Putamen (tissue), 1 donor: ENCODE data around the gene HS2ST1.
A peak's percentile ranks its signal among the peaks of the same experiment; 100 is the strongest.

Source experiments
- DNase-seq: peaks from one replicate; pipeline ENCODE4 v3.0.0-alpha.2; 2016; ENCODE audit warnings: low spot score

Gene HS2ST1

DNA sequence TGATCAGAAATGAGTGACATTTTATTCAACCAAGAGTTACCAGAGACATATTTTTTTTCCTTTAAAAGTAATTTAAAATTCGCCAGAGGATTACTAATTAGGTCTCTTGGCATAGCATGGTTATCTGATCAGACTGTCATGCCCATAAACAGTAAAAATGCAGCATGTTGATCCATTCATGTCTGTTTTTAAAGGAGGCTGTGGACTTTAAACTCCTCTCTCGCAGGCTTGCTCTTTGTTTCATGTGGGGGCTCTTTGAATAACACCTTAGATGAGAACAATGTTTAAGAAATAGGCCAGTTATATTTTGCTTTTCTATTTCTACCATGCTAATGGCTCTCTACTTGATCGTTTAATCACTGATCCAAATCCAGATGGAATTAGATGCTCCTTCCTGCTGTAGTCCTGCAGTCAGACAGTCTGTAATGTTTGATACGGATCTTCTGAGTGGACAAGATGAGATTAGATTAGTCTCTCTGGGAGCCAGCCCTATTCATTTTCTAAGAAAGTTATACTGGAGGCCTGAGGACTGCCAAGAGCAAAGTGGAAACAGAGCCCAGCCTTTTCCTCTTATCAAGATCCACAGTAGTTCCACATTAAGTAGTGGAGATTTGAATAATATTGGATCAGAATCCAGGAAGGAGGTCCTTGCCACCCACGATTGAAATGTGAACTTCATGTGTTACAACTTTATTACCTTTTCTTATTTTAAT lies 197.4 kb downstream of the HS2ST1 start:
- no peak for DNase-seq

- DNase-seq: no peak
These were observed 198.9 kb downstream of the HS2ST1 start for GRCh38 chr1:87113313-87113712.

- DNase-seq: no peak
These were observed 201.0 kb downstream of the HS2ST1 start for GRCh38 chr1:87115317-87115890.

- no peak for DNase-seq
These were observed 201.5 kb downstream of the HS2ST1 start for GRCh38 chr1:87115891-87116290.

DNA sequence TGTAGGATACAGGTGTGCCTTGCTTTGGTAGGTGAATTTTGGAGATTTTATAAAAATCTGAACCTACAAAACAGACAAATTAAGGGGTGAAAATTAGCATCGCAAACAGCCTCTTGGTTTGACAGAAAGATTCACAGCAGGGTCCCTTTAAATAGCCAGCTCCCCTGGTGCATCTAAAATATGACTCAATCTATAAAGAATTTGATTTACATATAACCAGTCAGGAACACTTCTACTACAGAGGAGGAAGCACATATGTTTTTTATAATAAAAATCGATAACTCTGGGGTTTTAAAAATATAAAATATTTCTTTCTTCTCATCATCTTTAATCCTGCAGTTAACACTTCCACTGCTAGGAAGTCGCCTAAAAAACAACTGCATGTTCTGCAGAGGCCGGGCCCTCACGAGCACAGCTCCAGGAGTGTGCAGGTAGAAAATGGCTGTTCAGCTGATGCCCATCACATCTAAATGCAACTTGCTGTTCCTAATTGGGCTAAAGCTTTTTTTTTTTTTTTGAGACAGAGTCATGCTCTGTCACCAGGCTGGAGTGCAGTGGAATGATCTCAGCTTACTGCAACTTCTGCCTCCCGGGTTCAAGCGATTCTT lies 203.4 kb downstream of the HS2ST1 start:
- DNase-seq: no peak

- DNase-seq: no peak
These were observed 205.2 kb downstream of the HS2ST1 start for GRCh38 chr1:87119541-87120140.

- no peak for DNase-seq
These were observed 206.3 kb downstream of the HS2ST1 start for GRCh38 chr1:87120779-87121178.

DNA sequence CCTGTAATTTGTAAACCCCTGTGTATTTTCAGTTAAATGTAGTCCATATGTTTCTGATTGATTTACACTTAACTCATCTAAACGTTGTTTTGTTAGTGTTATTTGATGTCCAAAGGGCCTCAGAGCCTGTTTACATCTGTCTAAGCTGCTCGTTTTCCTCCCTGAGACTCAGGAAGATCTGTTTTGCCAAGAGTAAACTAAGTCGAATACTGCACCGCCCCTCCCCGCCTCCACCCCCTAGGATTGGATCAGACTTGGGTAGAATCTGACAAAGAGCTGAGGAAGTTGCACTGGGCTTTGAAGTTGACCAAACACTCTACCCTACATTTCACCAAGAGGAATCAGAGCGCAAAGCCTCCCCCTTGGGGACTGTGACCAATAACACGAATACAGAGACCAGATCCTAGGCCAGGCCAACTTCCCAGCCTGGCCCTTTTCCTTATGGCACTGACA lies 207.3 kb downstream of the HS2ST1 start:
- no peak for DNase-seq

DNA sequence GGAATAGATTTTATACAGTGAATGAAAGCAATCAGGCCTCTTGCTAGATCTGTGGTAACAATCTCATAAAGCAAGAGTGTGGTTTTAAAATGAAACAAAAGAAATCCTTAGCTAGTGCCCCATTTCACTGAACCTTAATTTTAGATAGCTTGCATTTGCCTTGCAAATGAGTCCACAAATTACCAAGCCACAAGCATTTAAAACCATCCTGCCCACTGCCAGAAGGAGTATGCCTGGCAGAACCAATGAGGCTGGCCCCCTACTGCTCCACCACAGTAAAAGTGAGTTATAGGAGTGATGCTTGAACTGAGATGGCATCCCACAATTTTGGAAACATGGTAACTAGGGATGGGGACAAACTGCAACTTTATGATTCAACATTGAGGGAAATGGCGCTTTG lies 207.8 kb downstream of the HS2ST1 start:
- no peak for DNase-seq

- DNase-seq: no peak
These were observed 209.2 kb downstream of the HS2ST1 start for GRCh38 chr1:87123610-87124009.

DNA sequence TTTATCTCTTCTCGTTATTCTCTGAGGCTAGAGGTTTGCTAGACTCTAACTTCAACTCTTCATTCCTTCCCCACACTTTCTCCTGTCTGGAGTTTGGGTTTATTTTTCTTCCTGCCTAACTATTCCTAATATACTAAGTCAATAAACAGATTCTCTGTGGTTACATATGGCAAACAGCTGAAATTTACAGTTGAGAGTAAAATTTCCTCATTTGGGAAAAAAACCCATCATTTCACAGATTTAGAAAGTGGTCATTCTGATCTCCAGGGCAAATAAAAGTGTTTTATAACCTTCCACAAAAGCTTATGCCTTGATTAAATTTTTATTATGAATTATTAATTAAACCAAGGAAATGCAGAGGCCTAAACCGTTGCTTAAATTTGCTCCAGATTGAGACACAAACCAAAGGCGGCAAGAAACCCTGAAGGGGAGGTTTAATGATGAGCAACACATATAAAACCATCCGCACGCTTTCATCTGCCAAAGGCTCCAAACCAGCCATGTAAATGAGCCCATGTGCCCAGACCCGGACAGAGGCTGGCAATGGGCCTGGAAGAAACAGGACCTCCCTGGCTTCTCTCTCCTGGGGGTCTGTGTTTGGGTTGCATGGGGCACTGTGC lies 212.6 kb downstream of the HS2ST1 start:
- DNase-seq: no peak

DNA sequence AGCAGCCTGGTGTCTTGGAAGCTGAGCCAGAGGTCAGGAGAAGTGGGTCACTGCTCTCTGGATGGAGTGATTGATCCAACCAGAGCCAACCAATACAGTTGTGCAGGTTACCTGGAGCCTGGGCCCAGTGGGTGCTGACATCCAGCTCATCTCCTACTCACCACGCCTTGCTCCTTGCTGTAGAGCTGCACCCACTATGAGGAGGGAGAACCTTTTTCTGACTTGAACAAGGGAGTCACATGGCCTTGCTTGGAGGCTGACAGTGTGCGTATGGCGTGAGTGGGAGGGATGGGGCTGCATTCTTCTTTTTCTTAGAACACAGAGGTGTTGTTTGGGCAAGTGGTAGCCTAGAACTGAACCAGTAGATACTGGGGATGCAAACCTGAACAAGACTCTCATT lies 213.1 kb downstream of the HS2ST1 start:
- DNase-seq: peak; percentile 39

- no peak for DNase-seq
These were observed 214.6 kb downstream of the HS2ST1 start for GRCh38 chr1:87129038-87129437.

DNA sequence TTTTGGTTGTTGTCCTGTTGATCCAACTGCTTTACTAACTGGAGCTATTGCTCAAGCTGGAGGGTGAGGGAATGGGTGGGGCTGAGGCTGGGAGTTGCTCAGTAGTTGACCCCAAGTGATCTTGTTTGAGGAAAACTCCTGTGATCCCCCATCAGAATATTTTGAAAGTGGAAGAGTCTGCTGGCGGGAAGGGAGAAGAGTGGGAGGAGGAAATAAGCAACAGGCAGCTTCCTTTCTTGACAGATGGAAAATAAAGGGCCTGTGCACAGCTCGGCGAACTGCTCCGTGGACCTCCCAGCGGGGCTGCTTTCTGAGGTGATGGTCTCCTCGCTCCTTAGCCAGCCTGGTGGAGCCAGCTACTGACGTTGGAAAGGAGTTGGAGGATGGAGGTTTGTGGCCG lies 215.2 kb downstream of the HS2ST1 start:
- DNase-seq: no peak

GRCh38 chr1:87130438-87130837 lies 216.0 kb downstream of the HS2ST1 start:
- no peak for DNase-seq

DNA sequence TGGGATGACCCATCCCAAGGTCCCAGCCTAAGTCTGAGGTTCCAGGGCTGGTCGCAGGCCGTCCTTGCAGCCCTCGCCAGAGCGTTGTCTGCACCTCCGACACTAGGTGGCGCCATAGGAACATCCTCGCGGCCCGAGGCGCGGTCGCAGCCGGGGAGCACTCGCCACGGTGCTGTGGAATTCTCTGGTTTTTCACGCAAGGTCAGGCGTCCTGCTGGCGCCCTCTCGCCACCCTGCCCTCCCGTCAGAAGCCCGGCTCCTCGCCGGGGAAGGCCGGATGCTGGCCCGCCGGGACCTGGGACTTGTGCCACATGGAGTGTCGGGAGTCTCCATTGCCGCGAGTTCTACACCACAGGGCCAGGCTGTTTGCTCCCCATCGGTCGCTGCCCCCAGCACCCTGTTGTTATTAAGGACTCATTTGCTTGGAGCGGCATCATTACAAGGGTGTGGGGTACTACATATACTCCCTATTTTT lies 217.4 kb downstream of the HS2ST1 start:
- peak; percentile 82 for DNase-seq

DNA sequence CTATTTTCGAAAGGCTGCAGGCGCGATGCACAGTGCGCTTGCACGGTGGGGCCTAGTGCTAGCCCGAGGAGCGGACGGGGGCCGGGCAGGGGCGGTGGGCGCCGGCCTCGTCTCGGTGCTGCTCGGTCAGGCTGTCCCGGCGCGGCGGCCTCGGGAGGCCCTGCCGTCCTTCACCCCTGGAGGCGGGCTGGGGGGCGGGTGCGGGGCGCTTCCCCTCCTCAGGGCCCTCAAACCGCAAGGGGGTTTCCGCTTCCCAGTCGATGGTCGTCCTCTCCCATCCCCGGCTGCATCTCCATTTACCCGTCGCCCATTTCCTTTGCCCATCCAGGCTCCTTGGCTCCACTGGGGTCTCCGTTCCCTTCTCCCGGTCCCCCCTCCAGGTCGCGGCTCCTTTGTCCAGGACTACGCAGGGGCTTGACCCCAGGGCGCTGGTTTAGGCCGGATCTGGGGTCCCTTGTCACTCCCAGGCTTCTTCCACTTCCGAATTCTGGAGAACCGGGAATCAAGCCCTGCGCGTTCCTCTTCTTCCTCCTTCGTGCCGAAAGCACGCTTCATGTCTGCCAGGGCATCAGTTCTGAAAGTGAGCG lies 217.9 kb downstream of the HS2ST1 start:
- no peak for DNase-seq

- DNase-seq: peak; percentile 73
These were observed 219.6 kb downstream of the HS2ST1 start for GRCh38 chr1:87134061-87134460.

DNA sequence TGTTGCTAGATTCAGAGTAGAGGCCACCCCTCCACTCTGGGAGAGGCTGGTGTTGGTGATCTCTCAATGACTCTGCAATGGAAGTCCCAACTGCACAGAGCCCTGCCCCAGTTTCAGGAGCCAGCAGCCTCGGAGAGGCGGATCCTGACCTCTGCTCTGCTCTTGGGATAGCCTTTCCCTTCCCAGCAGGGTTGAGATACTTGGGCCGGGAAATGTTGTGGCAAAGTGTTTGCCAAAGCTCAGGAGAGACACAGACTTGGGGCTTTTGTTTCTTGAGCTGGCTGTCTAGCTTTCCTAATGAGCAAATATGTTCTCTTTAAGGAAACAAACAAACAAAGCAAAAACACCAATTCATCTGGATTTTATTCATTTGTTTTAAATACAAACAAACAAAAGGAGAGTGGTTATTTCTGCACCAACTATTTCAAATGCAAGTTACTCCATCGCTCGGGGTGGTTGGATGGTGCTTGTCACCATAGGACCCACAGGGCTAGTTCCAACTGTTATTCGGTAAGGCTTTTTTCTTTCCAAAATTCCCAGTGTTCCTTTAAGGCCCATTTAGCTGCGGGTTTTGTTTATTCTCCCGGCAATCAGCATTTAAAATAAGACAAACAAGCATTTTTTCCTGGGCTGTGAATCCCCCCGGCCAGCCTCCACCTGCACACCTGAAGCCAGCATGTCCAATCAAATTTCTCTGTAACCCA lies 220.3 kb downstream of the HS2ST1 start:
- peak; percentile 50 for DNase-seq

DNA sequence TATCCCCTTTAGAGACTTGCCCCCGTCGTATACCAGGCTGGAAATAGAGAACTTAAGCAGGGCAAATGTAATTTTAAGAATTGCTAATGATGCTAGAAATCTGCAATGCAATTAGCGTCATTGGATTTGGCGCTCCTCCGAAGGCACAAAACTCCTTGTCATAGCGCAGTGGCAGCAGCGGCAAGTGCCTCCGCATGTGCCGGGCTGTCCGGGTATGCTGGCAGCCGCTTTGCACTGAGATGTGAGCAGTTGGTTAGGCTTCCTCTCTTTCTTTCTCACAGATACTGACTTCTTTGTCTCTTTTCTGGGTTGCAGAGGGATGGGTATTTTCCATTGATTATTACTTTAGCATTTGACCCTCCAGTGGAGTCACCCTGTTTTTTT lies 220.9 kb downstream of the HS2ST1 start:
- DNase-seq: peak; percentile 28

DNA sequence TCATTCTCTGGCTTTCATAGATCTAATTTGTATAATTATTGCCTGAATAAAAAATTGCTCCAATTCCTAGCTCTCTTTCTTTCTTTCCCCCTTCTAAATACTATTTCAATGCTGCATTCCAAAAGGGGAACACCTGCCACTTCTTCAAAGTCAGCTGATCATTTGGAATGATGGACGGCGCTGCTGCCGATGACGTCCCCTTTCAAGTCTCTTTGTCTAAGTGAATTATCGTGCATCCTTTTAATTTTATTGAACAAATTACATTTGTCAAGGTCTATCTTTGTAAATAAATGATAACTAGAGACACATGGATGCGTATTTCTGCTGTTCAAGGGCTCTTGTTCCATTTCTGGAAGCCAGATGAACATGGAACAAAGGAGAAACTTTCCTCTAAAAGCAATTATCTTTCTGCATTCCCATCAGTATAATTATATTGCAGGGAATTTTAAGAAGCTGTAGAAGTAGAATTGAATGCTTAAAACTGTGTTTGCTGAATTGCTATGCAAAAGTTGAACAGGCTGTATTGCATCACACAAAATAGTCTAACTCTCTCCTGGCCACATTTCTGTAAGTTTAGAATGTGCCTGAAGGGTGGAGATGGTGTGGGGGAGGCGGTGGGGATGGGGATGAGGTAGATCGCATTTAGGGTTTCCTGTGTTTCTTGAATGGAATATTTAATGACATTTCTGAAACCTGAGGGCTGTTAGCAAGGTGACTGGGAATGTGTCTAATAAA lies 222.3 kb downstream of the HS2ST1 start:
- no peak for DNase-seq
